Glutamatergic neuron (in vitro differentiated cells): ENCODE results near the gene RS1. TPM values are rescaled to one million over a fixed set of nuclear protein-coding genes. Genes with fewer than 3 reads are reported as not detected.

Experiments used
- DNase-seq: peaks from one replicate; pipeline ENCODE4 v3.0.0; 2022
- H3K27ac Mint-ChIP-seq: one replicate; pipeline ENCODE4 v1.8.0; 2020; ENCODE audit warnings: mild to moderate bottlenecking, mixed read lengths, inconsistent platforms; ENCODE audit not compliant: unreplicated experiment
- H3K27me3 Mint-ChIP-seq: one replicate; pipeline ENCODE4 v1.8.0; 2020; ENCODE audit warnings: mild to moderate bottlenecking, moderate library complexity, mixed read lengths, inconsistent platforms; ENCODE audit not compliant: unreplicated experiment
- H3K36me3 Mint-ChIP-seq: one replicate; pipeline ENCODE4 v1.8.0; 2020; ENCODE audit warnings: mild to moderate bottlenecking, mixed read lengths, inconsistent platforms; ENCODE audit not compliant: unreplicated experiment
- H3K4me1 Mint-ChIP-seq: one replicate; pipeline ENCODE4 v1.8.0; 2020; ENCODE audit warnings: mild to moderate bottlenecking, low read depth, mixed read lengths, inconsistent platforms; ENCODE audit not compliant: unreplicated experiment
- H3K4me3 Mint-ChIP-seq: one replicate; pipeline ENCODE4 v1.8.0; 2020; ENCODE audit warnings: mild to moderate bottlenecking, mixed read lengths, inconsistent platforms; ENCODE audit not compliant: unreplicated experiment
- H3K9me3 Mint-ChIP-seq: one replicate; pipeline ENCODE4 v1.8.0; 2020; ENCODE audit warnings: mild to moderate bottlenecking, moderate library complexity, mixed read lengths, inconsistent platforms; ENCODE audit not compliant: unreplicated experiment
- total RNA-seq: library from RNA; stranded (reverse); fragmentation: NEBNext Ultra II Directional; extraction: Animal tissue kit (Norgen Biotek cat#: 25700); gene quantifications from one replicate; pipeline ENCODE4 v1.2.1, GENCODE V29; 2021; ENCODE audit not compliant: unreplicated experiment
- TF ChIP-seq, protein P1 (sequence below): fragments of 200-600 bp; sonication (generic); IDR thresholded peaks from one replicate; pipeline ENCODE4 v1.5.0; 2021; ENCODE audit not compliant: partially characterized antibody, unreplicated experiment

Gene RS1
- total RNA-seq, 1 donor from 2014 or later = not detected

DNA sequence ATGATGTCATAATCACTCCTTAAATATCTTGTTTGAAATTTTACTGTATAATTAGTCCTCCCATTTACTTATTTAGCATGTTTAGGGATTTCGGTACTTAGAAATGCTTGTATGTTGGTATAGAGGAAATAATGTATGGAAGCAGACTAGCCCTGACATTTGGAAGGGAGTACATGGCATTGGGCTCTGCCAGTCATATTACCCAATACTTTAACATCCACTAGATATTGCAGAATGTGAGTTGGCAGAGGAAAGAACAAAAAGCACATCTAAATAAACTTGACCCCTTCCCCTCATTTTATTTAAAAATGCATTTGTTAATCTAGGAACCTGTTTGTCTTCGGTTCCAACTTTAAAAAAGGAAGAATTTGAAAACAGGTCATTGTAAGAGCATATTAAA, 77.8 kb downstream of the RS1 start:
- TF ChIP-seq, protein P1, sequence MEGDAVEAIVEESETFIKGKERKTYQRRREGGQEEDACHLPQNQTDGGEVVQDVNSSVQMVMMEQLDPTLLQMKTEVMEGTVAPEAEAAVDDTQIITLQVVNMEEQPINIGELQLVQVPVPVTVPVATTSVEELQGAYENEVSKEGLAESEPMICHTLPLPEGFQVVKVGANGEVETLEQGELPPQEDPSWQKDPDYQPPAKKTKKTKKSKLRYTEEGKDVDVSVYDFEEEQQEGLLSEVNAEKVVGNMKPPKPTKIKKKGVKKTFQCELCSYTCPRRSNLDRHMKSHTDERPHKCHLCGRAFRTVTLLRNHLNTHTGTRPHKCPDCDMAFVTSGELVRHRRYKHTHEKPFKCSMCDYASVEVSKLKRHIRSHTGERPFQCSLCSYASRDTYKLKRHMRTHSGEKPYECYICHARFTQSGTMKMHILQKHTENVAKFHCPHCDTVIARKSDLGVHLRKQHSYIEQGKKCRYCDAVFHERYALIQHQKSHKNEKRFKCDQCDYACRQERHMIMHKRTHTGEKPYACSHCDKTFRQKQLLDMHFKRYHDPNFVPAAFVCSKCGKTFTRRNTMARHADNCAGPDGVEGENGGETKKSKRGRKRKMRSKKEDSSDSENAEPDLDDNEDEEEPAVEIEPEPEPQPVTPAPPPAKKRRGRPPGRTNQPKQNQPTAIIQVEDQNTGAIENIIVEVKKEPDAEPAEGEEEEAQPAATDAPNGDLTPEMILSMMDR = no peak
- peaks cover 5% of the 10 kb centered on the region for H3K9me3 Mint-ChIP-seq

DNA sequence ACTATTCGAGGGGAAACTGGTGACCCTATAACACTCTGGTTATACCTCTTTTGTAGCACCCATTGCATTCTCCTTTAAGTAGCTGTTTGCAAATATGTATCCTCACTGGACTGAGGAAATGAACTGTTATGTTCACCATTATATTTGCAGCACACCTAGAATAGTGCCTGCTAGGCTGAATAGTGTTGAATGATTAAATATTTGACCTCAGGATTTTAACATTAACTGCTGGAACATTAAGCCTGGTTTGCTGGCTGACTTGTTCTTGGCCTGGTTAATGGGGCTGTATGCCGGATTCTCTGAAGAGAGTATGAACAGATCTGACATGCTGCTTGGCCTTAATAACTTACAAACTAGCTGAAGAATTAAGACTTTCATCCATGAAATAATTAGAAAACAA, 80.1 kb downstream of the RS1 start:
- Mint-ChIP-seq H3K4me1 (peaks cover 4% of the 10 kb centered on the region), H3K27me3 (peaks cover 5% of the 10 kb centered on the region), H3K36me3 (peaks cover 3% of the 10 kb centered on the region), H3K4me3 (no peak overlapping the region), H3K27ac (peak overlapping the region; percentile 67), H3K9me3 (peaks cover 4% of the 10 kb centered on the region)
- TF ChIP-seq, protein P1 = no peak
- no peak for DNase-seq

More for the DNA sequence above, 77.8 kb downstream of the RS1 start:
- no peak for DNase-seq
- H3K36me3 Mint-ChIP-seq = peaks cover 3% of the 10 kb centered on the region
- H3K27ac Mint-ChIP-seq = no peak overlapping the region
- H3K4me1 Mint-ChIP-seq = peaks cover 4% of the 10 kb centered on the region
- no peak overlapping the region for H3K4me3 Mint-ChIP-seq
- peaks cover 5% of the 10 kb centered on the region for H3K27me3 Mint-ChIP-seq

Other genes with a start within 250 kb of the RS1 start
- gene CDKL5, start 246.5 kb downstream of the RS1 start, total RNA-seq = 53.5 TPM
- 3.9 TPM for gene PPEF1, start 35.5 kb upstream of the RS1 start, total RNA-seq